Measurements from ENCODE around the gene CARD6.
"Not testable (repeated sequence)": the region's sequence is repeated elsewhere in the genome, so short reads cannot be mapped to it uniquely, and the experiment has no call there.

Gene CARD6

GRCh38 chr5:40846371-40846770 lies 5.2 kb downstream of the CARD6 start:
- H3K36me3 Mint-ChIP-seq (ENCODE audit: low read depth) = no peaks in the 10 kb centered on the region
- no peak overlapping the region for H3K27ac Mint-ChIP-seq
- H3K27me3 Mint-ChIP-seq (ENCODE audit: low read depth) = no peaks in the 10 kb centered on the region
- H3K9me3 Mint-ChIP-seq = no peaks in the 10 kb centered on the region
- H3K4me3 Mint-ChIP-seq = no peak overlapping the region
- no peak for TF ChIP-seq CTCF (IDR thresholded peaks at IDR 0.05; ENCODE audit: unreplicated experiment in 3 of 3)
- peaks cover 3% of the 10 kb centered on the region for H3K4me1 Mint-ChIP-seq

- Mint-ChIP-seq H3K27ac (no peak overlapping the region), H3K4me3 (no peak overlapping the region), H3K36me3 (ENCODE audit: low read depth) (no peaks in the 10 kb centered on the region), H3K27me3 (ENCODE audit: low read depth) (no peaks in the 10 kb centered on the region), H3K4me1 (no peaks in the 10 kb centered on the region), H3K9me3 (no peaks in the 10 kb centered on the region)
- no peak for TF ChIP-seq CTCF (IDR thresholded peaks at IDR 0.05; ENCODE audit: unreplicated experiment in 3 of 3)
Measured at GRCh38 chr5:40847525-40847924, 6.4 kb downstream of the CARD6 start.

- Mint-ChIP-seq H3K36me3 (ENCODE audit: low read depth) (no peaks in the 10 kb centered on the region), H3K4me3 (no peak overlapping the region), H3K27ac (no peak overlapping the region), H3K9me3 (no peaks in the 10 kb centered on the region), H3K27me3 (ENCODE audit: low read depth) (peaks cover 4% of the 10 kb centered on the region), H3K4me1 (no peaks in the 10 kb centered on the region)
- TF ChIP-seq CTCF (IDR thresholded peaks at IDR 0.05; ENCODE audit: unreplicated experiment in 3 of 3) = no peak
Measured at GRCh38 chr5:40853632-40854192, 12.5 kb downstream of the CARD6 start.

GRCh38 chr5:40860711-40861110 lies 19.5 kb downstream of the CARD6 start:
- Mint-ChIP-seq H3K36me3 (ENCODE audit: low read depth) (no peaks in the 10 kb centered on the region), H3K27me3 (ENCODE audit: low read depth) (peaks cover 5% of the 10 kb centered on the region), H3K9me3 (peaks cover 15% of the 10 kb centered on the region), H3K4me1 (no peaks in the 10 kb centered on the region), H3K4me3 (no peak overlapping the region), H3K27ac (no peak overlapping the region)
- no peak for TF ChIP-seq CTCF (IDR thresholded peaks at IDR 0.05; ENCODE audit: unreplicated experiment in 3 of 3)

- peaks cover 15% of the 10 kb centered on the region for H3K9me3 Mint-ChIP-seq
- not testable (repeated sequence) for H3K4me3 Mint-ChIP-seq; H3K4me1 Mint-ChIP-seq; H3K27me3 Mint-ChIP-seq (ENCODE audit: low read depth); H3K27ac Mint-ChIP-seq; H3K36me3 Mint-ChIP-seq (ENCODE audit: low read depth)
Measured at GRCh38 chr5:40865004-40865403, 23.8 kb downstream of the CARD6 start.

GRCh38 chr5:40866844-40867243 lies 25.7 kb downstream of the CARD6 start:
- peaks cover 15% of the 10 kb centered on the region for H3K9me3 Mint-ChIP-seq
- no peak for TF ChIP-seq CTCF (IDR thresholded peaks at IDR 0.05; ENCODE audit: unreplicated experiment in 3 of 3)
- H3K27ac Mint-ChIP-seq = no peak overlapping the region
- H3K4me3 Mint-ChIP-seq = no peak overlapping the region
- H3K4me1 Mint-ChIP-seq = no peaks in the 10 kb centered on the region
- H3K27me3 Mint-ChIP-seq (ENCODE audit: low read depth) = peaks cover 3% of the 10 kb centered on the region
- H3K36me3 Mint-ChIP-seq (ENCODE audit: low read depth) = no peaks in the 10 kb centered on the region

Measured in nephron (organoid).